WERI-Rb-1 (cell line): Measurements from ENCODE around the gene PGM1.
A peak's percentile ranks its signal among the peaks of the same experiment; 100 is the strongest.

ENCODE experiments used
- DNase-seq: peaks from one replicate; pipeline ENCODE4 v3.0.0-alpha.2; 2020
- H3K27ac ChIP-seq: fragments of 250-450 bp; sonication (Bioruptor Pico); 2 replicates; pipeline ENCODE4 v1.5.1; 2020; ENCODE audit warnings: mild to moderate bottlenecking, moderate library complexity
- H3K27me3 ChIP-seq: fragments of 250-450 bp; sonication (Bioruptor Pico); 2 replicates; pipeline ENCODE4 v1.5.1; 2021; ENCODE audit warnings: mild to moderate bottlenecking, low read depth, moderate library complexity; ENCODE audit not compliant: insufficient read depth, severe bottlenecking
- H3K36me3 ChIP-seq: fragments of 250-450 bp; sonication (Bioruptor Pico); 2 replicates; pipeline ENCODE4 v1.5.1; 2020; ENCODE audit warnings: mild to moderate bottlenecking, moderate library complexity
- H3K4me3 ChIP-seq: 2 replicates; pipeline ENCODE4 v1.5.1; 2011; ENCODE audit warnings: low read depth, mild to moderate bottlenecking, control low read depth, low read length
- H3K9me3 ChIP-seq: fragments of 250-450 bp; sonication (Bioruptor Pico); 2 replicates; pipeline ENCODE4 v1.5.1; 2021; ENCODE audit warnings: mild to moderate bottlenecking, moderate library complexity; ENCODE audit not compliant: severe bottlenecking
- TF ChIP-seq, protein P1 (sequence below): IDR thresholded peaks from 2 replicates; pipeline ENCODE4 v1.5.1; 2011; ENCODE audit warnings: low read depth, mild to moderate bottlenecking, control low read depth, inconsistent platforms, low read length

Gene PGM1

DNA sequence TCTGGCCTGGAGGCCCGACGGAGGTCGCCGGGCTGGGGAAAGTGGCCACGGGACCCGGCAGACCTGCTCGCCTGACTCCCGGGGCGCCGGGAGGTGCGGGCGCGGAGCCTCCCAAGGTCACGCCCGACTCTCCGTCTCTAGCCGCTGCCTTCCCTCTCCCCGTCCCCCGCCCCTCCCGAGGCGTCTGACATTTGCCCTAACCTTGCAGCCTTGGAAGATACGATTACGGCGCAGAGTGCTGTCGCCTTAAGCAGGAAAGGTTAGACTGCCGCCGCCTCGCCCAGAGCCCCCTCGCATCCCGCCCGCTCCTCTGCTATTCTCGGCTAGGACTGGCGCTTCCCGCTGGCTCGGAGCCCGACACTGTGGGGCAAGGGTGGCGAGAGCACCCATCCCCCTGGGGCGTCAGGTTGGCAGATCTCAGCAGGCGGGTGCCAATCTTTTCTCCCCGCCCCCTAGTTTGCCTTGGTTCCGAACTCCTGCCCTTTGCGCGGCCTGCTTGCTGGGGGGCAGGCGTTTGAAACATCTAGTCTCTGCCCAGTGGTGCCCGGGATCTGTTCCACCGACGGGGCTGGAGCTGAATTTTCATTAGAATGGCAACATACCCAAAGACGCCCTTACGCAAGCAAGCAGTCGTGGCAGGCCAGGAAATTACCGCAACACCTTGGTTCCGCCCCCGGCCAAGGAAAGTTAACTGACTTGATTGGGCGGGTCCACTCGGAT, 835 bp downstream of the PGM1 start:
- no peaks in the 10 kb centered on the region for H3K9me3 ChIP-seq
- no peaks in the 10 kb centered on the region for H3K36me3 ChIP-seq
- H3K27ac ChIP-seq = peak overlapping the region; percentile 80
- H3K27me3 ChIP-seq = no peaks in the 10 kb centered on the region
- TF ChIP-seq, protein P1, sequence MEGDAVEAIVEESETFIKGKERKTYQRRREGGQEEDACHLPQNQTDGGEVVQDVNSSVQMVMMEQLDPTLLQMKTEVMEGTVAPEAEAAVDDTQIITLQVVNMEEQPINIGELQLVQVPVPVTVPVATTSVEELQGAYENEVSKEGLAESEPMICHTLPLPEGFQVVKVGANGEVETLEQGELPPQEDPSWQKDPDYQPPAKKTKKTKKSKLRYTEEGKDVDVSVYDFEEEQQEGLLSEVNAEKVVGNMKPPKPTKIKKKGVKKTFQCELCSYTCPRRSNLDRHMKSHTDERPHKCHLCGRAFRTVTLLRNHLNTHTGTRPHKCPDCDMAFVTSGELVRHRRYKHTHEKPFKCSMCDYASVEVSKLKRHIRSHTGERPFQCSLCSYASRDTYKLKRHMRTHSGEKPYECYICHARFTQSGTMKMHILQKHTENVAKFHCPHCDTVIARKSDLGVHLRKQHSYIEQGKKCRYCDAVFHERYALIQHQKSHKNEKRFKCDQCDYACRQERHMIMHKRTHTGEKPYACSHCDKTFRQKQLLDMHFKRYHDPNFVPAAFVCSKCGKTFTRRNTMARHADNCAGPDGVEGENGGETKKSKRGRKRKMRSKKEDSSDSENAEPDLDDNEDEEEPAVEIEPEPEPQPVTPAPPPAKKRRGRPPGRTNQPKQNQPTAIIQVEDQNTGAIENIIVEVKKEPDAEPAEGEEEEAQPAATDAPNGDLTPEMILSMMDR = no peak
- peak overlapping the region; percentile 91 for H3K4me3 ChIP-seq
- peak; percentile 60 for DNase-seq

- TF ChIP-seq, protein P1 = no peak
- no peaks in the 10 kb centered on the region for H3K36me3 ChIP-seq
- DNase-seq = no peak
- H3K27ac ChIP-seq = no peak overlapping the region
- no peaks in the 10 kb centered on the region for H3K9me3 ChIP-seq
- no peaks in the 10 kb centered on the region for H3K27me3 ChIP-seq
- H3K4me3 ChIP-seq = no peak overlapping the region
Measured at GRCh38 chr1:63595435-63595834, 2.2 kb downstream of the PGM1 start.

DNA sequence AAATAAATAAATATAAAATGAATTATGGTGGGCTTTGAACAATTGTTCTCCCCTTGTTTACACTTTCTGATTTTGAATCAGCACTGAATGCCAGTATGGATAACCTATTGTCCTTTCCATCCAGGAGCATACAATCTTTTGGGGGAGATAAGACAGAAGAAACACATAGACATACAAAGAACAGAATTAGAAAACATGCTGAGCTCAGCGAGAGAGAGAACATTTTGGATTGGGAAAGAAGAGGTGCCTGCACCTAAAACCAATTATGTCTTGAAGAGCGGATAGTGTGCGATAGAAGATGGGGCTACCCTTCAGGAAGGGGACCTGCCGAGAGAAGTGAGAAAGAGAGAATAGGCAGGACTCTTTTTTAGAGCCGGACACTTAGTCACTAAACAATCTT, 6.6 kb downstream of the PGM1 start:
- Histone ChIP-seq H3K9me3 (no peaks in the 10 kb centered on the region), H3K27me3 (no peaks in the 10 kb centered on the region), H3K36me3 (no peaks in the 10 kb centered on the region), H3K4me3 (no peak overlapping the region), H3K27ac (no peak overlapping the region)
- DNase-seq = no peak
- TF ChIP-seq, protein P1 = no peak

DNA sequence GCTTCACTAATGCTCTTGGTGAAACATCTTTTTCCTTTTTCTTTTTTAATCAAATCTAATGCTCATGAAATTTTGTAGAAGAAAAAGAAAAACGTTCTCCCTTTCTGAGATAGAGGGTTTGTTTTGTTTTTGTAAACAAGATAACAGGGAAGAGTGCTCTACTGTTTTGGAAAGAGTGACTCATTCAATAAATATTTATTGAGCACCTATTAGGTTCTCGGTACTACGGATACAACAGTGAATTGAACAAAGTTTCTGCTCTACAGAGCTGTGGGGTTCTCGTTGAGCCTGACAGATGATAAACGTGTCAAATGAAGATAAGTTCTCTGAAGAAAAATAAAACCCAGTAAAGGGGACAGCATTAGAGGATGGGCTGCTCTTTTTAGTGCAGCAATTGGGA, 7.0 kb downstream of the PGM1 start:
- Histone ChIP-seq H3K27me3 (no peaks in the 10 kb centered on the region), H3K9me3 (no peaks in the 10 kb centered on the region), H3K27ac (no peak overlapping the region), H3K36me3 (no peaks in the 10 kb centered on the region), H3K4me3 (no peak overlapping the region)
- no peak for DNase-seq
- TF ChIP-seq, protein P1 = no peak

GRCh38 chr1:63601061-63601460, 7.8 kb downstream of the PGM1 start:
- no peaks in the 10 kb centered on the region for H3K9me3 ChIP-seq
- no peak for DNase-seq
- no peaks in the 10 kb centered on the region for H3K27me3 ChIP-seq
- TF ChIP-seq, protein P1 = no peak
- H3K36me3 ChIP-seq = no peaks in the 10 kb centered on the region
- no peak overlapping the region for H3K4me3 ChIP-seq
- H3K27ac ChIP-seq = no peak overlapping the region

DNA sequence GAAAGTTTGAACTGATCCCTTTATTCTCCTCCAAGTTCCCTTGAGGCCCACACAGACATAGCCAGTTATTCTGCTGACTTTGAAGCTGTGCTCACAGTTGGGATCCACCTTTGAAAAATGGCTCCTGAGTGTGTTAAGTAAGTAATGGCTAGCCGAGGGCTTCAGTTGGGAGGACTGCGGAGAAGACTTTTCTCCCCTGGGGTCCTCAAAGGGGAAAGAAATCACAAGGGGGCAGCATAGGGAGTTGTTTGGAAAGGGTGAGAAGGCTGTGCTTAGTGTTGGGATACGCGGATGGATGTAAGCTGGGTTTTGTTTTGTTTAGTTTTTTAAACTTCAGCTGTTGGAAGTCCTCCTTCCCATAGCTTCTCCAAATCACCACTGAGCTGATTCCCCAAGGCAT, 8.3 kb downstream of the PGM1 start:
- DNase-seq = no peak
- no peak overlapping the region for H3K27ac ChIP-seq
- no peaks in the 10 kb centered on the region for H3K27me3 ChIP-seq
- no peaks in the 10 kb centered on the region for H3K9me3 ChIP-seq
- H3K36me3 ChIP-seq = no peaks in the 10 kb centered on the region
- H3K4me3 ChIP-seq = no peak overlapping the region
- TF ChIP-seq, protein P1 = 0 out of 2 replicates have a peak, but pooled peaks have one; percentile 2
